OCI-LY7 (cell line): Measurements from ENCODE around the gene SESN3. TPM values are rescaled to one million over a fixed set of nuclear protein-coding genes. Genes with fewer than 3 reads are reported as not detected.
A peak's percentile ranks its signal among the peaks of the same experiment; 100 is the strongest.
"Not testable (repeated sequence)": the region's sequence is repeated elsewhere in the genome, so short reads cannot be mapped to it uniquely, and the experiment has no call there.

Experiments used
- BruUV-seq: library from RNA; stranded (reverse); fragments of 400-500 nt; replicated peaks from 2 replicates; lab custom pipeline; 2021; lab: Mats Ljungman, UMichigan
- CTCF ChIA-PET: fragments of 300-600 bp; sonication (Branson Sonifier 250); formaldehyde crosslinking; loops from one replicate; lab custom pipeline; 2022; ENCODE audit warnings: antibody characterized with exemption; ENCODE audit not compliant: unreplicated experiment; lab: Charles Lee
- POLR2A ChIA-PET: fragments of 300-600 bp; sonication (Branson Sonifier 250); formaldehyde crosslinking; loops from one replicate; lab custom pipeline; 2022; ENCODE audit warnings: antibody characterized with exemption; lab: Charles Lee
- DNase-seq: peaks from one replicate; pipeline ENCODE4 v3.0.0-alpha.2; 2015; ENCODE audit warnings: low spot score
- H2AFZ ChIP-seq: fragments of 200-600 bp; sonication (generic), shearing (Covaris generic); 2 replicates; pipeline ENCODE4 v1.6.1; 2014; ENCODE audit warnings: mild to moderate bottlenecking, antibody characterized with exemption, low read length, moderate library complexity
- H3K27ac ChIP-seq: fragments of 200-600 bp; sonication (generic); 2 replicates; pipeline ENCODE4 v1.5.1; 2014; ENCODE audit warnings: mixed run types, low read depth, mild to moderate bottlenecking, moderate library complexity, low read length, inconsistent platforms; ENCODE audit not compliant: poor library complexity, severe bottlenecking
- H3K36me3 ChIP-seq: fragments of 200-600 bp; sonication (generic); 2 replicates; pipeline ENCODE4 v1.6.1; 2014; ENCODE audit warnings: mild to moderate bottlenecking, antibody characterized with exemption, low read length, moderate library complexity, mixed read lengths; ENCODE audit not compliant: insufficient read depth
- H3K4me1 ChIP-seq: fragments of 200-600 bp; sonication (generic); 2 replicates; pipeline ENCODE4 v1.5.1; 2014; ENCODE audit warnings: mild to moderate bottlenecking, low read length; ENCODE audit not compliant: insufficient read depth, poor library complexity, severe bottlenecking
- H3K4me2 ChIP-seq: fragments of 200-600 bp; sonication (generic); 2 replicates; pipeline ENCODE4 v1.6.1; 2014; ENCODE audit warnings: mild to moderate bottlenecking, low read length
- H3K4me3 ChIP-seq: fragments of 200-600 bp; sonication (generic); 2 replicates; pipeline ENCODE4 v1.5.1; 2014; ENCODE audit warnings: mild to moderate bottlenecking, low read depth, low read length; ENCODE audit not compliant: poor library complexity, severe bottlenecking
- H3K79me2 ChIP-seq: fragments of 200-600 bp; sonication (generic); 2 replicates; pipeline ENCODE4 v1.6.1; 2016; ENCODE audit warnings: low read depth, mild to moderate bottlenecking, low read length, moderate library complexity, mixed read lengths; ENCODE audit not compliant: insufficient read depth
- H3K9me2 ChIP-seq: fragments of 200-600 bp; sonication (generic); 2 replicates; pipeline ENCODE4 v1.6.1; 2016; ENCODE audit warnings: mild to moderate bottlenecking, low read length, mixed read lengths; ENCODE audit not compliant: insufficient read depth
- H3K9me3 ChIP-seq: fragments of 200-600 bp; sonication (generic); 2 replicates; pipeline ENCODE4 v1.6.1; 2014; ENCODE audit warnings: mild to moderate bottlenecking, mixed run types, low read length, mixed read lengths
- H4K20me1 ChIP-seq: fragments of 200-600 bp; sonication (generic); 2 replicates; pipeline ENCODE4 v1.6.1; 2014; ENCODE audit warnings: mild to moderate bottlenecking, antibody characterized with exemption, low read length, moderate library complexity, mixed read lengths; ENCODE audit not compliant: insufficient read depth
- CTCF ChIP-seq: fragments of 200-600 bp; sonication (generic); conservative IDR thresholded peaks from 2 replicates; pipeline ENCODE4 v1.5.1; 2014; ENCODE audit warnings: mild to moderate bottlenecking, antibody characterized with exemption, low read length, moderate library complexity, mixed read lengths
- EZH2phosphoT487 ChIP-seq: fragments of 200-600 bp; sonication (generic); IDR thresholded peaks from 2 replicates; pipeline ENCODE4 v1.6.1; 2018; ENCODE audit warnings: low read depth, borderline replicate concordance, mild to moderate bottlenecking, mixed run types, antibody characterized with exemption, low read length, moderate library complexity, mixed read lengths
- intact Hi-C: fragments of 100-400 bp; cut with micrococcal nuclease; formaldehyde crosslinking; loops from one replicate; pipeline ENCODE4 v1.10.0; 2022; ENCODE audit not compliant: unreplicated experiment
- total RNA-seq, 2 experiments: library from RNA; depleted of rRNA in 1 of 2; stranded (reverse); fragments of >200 nt in 1 of 2; shearing (Covaris generic) in 1 of 2; gene quantifications; 2 replicates each; pipeline ENCODE4 v1.2.3, GENCODE V29; 2014 to 2022

Gene SESN3
- total RNA-seq, 2 experiments from 2014 or later = 4.4 to 9.6 TPM

DNA sequence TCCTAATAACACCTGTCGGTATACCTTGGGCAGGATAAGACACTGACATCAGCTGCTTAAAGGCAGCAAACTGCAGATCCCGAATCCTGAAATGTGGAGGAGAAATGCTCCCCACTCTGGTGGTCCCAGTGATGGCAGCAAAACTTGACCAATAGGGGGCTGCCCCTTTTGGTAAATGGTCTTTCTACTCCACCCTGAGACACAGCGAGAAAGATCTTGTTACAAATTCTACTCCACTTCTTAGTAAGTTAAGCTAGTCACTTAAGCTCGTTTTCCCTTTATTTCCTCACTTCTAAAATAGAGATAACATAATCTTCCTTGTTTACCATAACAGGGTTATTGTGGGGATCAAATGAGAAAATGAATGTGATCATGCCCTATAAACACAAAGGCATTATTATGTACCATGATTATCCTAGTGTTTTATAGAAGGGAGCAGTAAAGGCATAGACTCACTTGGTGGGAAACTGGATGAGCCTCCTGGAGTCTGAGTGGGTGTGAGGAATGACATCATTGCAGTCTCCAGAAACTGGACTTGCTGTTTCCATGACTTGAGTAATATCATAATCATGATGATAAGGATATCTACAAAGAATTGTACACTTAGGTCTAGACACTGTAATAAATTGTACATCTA, 90.5 kb downstream of the SESN3 start:
- CTCF ChIA-PET = no interaction called here
- H2AFZ ChIP-seq = no peak overlapping the region
- no peak for DNase-seq
- H3K4me1 ChIP-seq = no peaks in the 10 kb centered on the region
- POLR2A ChIA-PET = interaction anchor here (0.5 to 2.2 kb wide), 4 partner anchors 45 to 73 kb away, joined by 3 to 10 read pairs (median 4); partner anchors contain the start of gene SRSF8
- TF ChIP-seq EZH2phosphoT487 = no peak
- TF ChIP-seq CTCF = no peak
- H4K20me1 ChIP-seq = no peaks in the 10 kb centered on the region
- no peak overlapping the region for H3K27ac ChIP-seq
- no peaks in the 10 kb centered on the region for H3K9me2 ChIP-seq
- intact Hi-C loops = no loop called here
- no peak overlapping the region for H3K4me2 ChIP-seq
- no peak overlapping the region for H3K4me3 ChIP-seq
- no peaks in the 10 kb centered on the region for H3K36me3 ChIP-seq
- H3K79me2 ChIP-seq = no peaks in the 10 kb centered on the region
- BruUV-seq = no TSS peak
- no peaks in the 10 kb centered on the region for H3K9me3 ChIP-seq

DNA sequence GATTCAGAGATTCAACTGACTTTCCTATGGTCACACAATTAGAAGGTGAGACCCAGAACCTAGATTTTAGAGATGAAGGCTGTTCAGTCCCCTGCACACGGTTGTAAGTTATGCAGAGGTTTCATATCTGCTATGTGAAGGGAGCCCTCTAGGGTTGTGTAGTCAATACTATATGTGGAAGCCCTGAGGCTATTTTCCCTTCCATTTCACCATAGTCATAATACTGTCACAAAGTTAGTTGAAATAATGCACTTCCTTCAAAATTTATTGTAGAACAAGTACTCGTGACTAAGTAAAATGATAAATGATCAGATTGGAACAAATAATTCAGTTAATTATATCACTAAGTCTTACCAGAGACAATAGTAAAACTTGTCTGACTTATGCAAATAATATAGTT, 92.6 kb downstream of the SESN3 start:
- Histone ChIP-seq H2AFZ (no peak overlapping the region), H3K36me3 (no peaks in the 10 kb centered on the region), H3K4me3 (no peak overlapping the region), H4K20me1 (no peaks in the 10 kb centered on the region), H3K4me2 (no peak overlapping the region), H3K27ac (no peak overlapping the region), H3K9me3 (no peaks in the 10 kb centered on the region), H3K79me2 (no peaks in the 10 kb centered on the region), H3K4me1 (no peaks in the 10 kb centered on the region), H3K9me2 (no peaks in the 10 kb centered on the region)
- peak; percentile 81 for TF ChIP-seq CTCF
- TF ChIP-seq EZH2phosphoT487 = no peak
- ChIA-PET POLR2A (interaction anchor here (0.6 to 3.2 kb wide), 6 partner anchors 8 to 628 kb away, joined by 3 to 24 read pairs (median 4); partner anchors contain the start of genes ENDOD1 and SRSF8), CTCF (interaction anchor here (1.1 kb wide), 1 partner anchor 71 kb away, joined by 3 read pairs; no protein-coding TSS in a partner anchor)
- no TSS peak for BruUV-seq
- peak; percentile 64 for DNase-seq
- intact Hi-C loops = loop anchor here (1.0 to 10.0 kb wide), 4 partner anchors 46 to 354 kb away; partner anchors contain the start of genes CWC15 and KDM4D

DNA sequence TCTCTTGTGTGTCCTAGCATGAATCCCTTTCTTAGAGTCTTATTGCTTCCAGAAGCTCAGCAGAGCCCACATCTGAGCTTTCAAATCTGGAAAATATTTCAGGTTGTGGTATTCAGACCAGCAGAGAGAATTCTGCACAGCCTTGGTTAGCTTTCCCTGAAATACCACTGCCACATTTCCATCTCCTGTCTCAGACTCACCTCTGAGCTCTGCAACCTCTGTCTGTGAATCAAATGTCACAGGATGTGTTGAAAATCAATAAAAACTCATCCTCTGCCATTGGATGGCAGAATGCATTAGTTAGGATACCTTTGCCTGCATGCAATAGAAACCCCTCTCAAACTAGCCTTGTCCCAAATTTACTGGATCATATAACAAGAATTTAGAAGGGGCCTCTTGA, 93.7 kb downstream of the SESN3 start:
- DNase-seq = no peak
- no peaks in the 10 kb centered on the region for H3K9me3 ChIP-seq
- no peaks in the 10 kb centered on the region for H3K79me2 ChIP-seq
- intact Hi-C loops = loop anchor here (10.0 kb wide), 1 partner anchor 352 kb away; no protein-coding TSS in a partner anchor
- no TSS peak for BruUV-seq
- H3K9me2 ChIP-seq = no peaks in the 10 kb centered on the region
- H3K36me3 ChIP-seq = peaks cover 3% of the 10 kb centered on the region; the same call in 1 of the 2 replicates
- no peak overlapping the region for H3K4me2 ChIP-seq
- ChIA-PET POLR2A (interaction anchor here (1.1 to 3.2 kb wide), 5 partner anchors 39 to 90 kb away, joined by 3 to 24 read pairs (median 4); partner anchors contain the start of genes ENDOD1 and SRSF8), CTCF (interaction anchor here (0.5 to 1.4 kb wide), 4 partner anchors 40 to 357 kb away, joined by 3 to 4 read pairs (median 3); no protein-coding TSS in a partner anchor)
- no peak overlapping the region for H3K4me3 ChIP-seq
- no peaks in the 10 kb centered on the region for H4K20me1 ChIP-seq
- H2AFZ ChIP-seq = no peak overlapping the region
- no peak overlapping the region for H3K27ac ChIP-seq
- TF ChIP-seq EZH2phosphoT487 (no peak), CTCF (no peak)
- no peaks in the 10 kb centered on the region for H3K4me1 ChIP-seq

GRCh38 chr11:95136747-95137146, 94.3 kb downstream of the SESN3 start:
- not testable (repeated sequence) for H3K79me2 ChIP-seq, H4K20me1 ChIP-seq, H3K4me1 ChIP-seq, H3K4me2 ChIP-seq, H2AFZ ChIP-seq, H3K9me3 ChIP-seq, H3K9me2 ChIP-seq, DNase-seq, H3K27ac ChIP-seq, H3K4me3 ChIP-seq, H3K36me3 ChIP-seq, BruUV-seq
- intact Hi-C loops = loop anchor here (10.0 kb wide), 1 partner anchor 352 kb away; no protein-coding TSS in a partner anchor
- POLR2A ChIA-PET = interaction anchor here (0.6 to 3.2 kb wide), 5 partner anchors 51 to 1417 kb away, joined by 3 to 24 read pairs (median 3); partner anchors contain the start of gene SRSF8
- CTCF ChIA-PET = interaction anchor here (0.7 to 1.4 kb wide), 2 partner anchors 39 to 65 kb away, joined by 3 to 4 read pairs; no protein-coding TSS in a partner anchor
